DND-41 (cell line): Measurements from ENCODE around the gene DUSP7.

Source experiments
- EZH2 ChIP-seq: IDR thresholded peaks from 3 replicates; pipeline ENCODE4 v1.6.1; 2012; ENCODE audit warnings: borderline replicate concordance, low read depth, mild to moderate bottlenecking, moderate library complexity, low read length, inconsistent platforms; ENCODE audit not compliant: severe bottlenecking
- TF ChIP-seq, protein P1 (sequence below): IDR thresholded peaks from 2 replicates; pipeline ENCODE4 v1.5.1; 2012; ENCODE audit warnings: borderline replicate concordance, low read length, moderate library complexity, mild to moderate bottlenecking; ENCODE audit not compliant: poor library complexity, severe bottlenecking; ENCODE audit errors: extremely low read depth

DNA sequence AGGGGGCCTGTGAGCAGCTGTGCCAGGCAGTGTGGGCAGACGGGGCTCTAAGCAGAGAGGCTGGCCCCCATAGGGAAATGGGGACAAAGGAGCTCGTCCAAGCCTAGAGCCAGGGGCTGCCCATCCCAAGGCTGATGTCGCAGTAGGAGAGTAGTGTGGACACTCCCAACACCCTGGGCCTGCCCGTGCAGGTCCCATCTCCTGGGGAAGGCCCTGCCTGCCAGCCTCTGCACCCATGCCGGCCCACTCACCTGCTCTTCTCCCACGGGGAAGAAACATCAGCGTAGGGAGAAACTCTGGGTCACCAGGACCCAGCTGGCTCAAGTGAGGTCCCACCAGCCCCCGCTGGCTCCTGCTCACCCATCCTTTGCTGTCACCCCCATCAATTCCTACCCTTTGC, 10.7 kb upstream of the DUSP7 start:
- TF ChIP-seq, protein P1, sequence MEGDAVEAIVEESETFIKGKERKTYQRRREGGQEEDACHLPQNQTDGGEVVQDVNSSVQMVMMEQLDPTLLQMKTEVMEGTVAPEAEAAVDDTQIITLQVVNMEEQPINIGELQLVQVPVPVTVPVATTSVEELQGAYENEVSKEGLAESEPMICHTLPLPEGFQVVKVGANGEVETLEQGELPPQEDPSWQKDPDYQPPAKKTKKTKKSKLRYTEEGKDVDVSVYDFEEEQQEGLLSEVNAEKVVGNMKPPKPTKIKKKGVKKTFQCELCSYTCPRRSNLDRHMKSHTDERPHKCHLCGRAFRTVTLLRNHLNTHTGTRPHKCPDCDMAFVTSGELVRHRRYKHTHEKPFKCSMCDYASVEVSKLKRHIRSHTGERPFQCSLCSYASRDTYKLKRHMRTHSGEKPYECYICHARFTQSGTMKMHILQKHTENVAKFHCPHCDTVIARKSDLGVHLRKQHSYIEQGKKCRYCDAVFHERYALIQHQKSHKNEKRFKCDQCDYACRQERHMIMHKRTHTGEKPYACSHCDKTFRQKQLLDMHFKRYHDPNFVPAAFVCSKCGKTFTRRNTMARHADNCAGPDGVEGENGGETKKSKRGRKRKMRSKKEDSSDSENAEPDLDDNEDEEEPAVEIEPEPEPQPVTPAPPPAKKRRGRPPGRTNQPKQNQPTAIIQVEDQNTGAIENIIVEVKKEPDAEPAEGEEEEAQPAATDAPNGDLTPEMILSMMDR, result no peak
- TF ChIP-seq EZH2, result no peak
